Vagina (tissue), 2 donors: ENCODE measurements around the gene RNF8.
"Not testable (repeated sequence)": the region's sequence is repeated elsewhere in the genome, so short reads cannot be mapped to it uniquely, and the experiment has no call there.

Experiments used
- CTCF ChIP-seq, 3 experiments: fragments of 450-650 bp in 2 of 3; fragments of 200-600 bp in 1 of 3; sonication (generic) in 1 of 3; IDR thresholded peaks; one replicate each; pipeline ENCODE4 v1.5.1; 2017 to 2019; ENCODE audit warnings: antibody characterized with exemption in 3 of 3, mild to moderate bottlenecking in 2 of 3, moderate library complexity in 2 of 3
- POLR2AphosphoS5 ChIP-seq, 2 donors: sonication (generic); formaldehyde crosslinking; IDR thresholded peaks; one replicate each; pipeline ENCODE4 v1.9.0; 2017; ENCODE audit warnings: antibody characterized with exemption in 2 of 2, mild to moderate bottlenecking in 2 of 2, low read depth in 1 of 2; ENCODE audit not compliant: insufficient read depth in 1 of 2

- not testable (repeated sequence) for TF ChIP-seq POLR2AphosphoS5 (IDR thresholded peaks at IDR 0.05; ENCODE audit: insufficient read depth in 1 of 2, low read depth in 1 of 2); CTCF (IDR thresholded peaks at IDR 0.05)
Measured at GRCh38 chr6:37443216-37443542, 89.4 kb downstream of the RNF8 start.
